ENCODE measurements around the gene C19orf73.

DNA sequence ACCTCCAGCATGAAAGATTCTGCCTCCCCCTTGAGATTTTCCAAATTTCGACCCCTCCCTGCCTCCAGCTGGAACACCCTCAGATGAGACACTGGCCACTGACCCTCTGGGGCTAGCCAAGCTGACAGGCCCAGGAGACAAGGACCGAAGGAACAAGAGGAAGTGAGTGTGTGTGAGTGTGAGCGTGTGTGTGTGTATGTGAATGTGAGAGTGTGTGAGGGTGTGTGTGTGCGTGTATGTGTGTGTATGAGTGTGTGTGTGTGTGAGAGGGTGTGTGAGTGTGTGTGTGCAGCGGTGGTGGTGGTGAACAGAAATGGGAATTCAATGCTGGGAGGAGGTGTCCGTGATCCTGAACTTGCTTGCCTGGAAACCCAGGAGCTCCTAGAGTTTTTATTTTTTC, 22.4 kb upstream of the C19orf73 start:
- TF ChIP-seq, protein P1, sequence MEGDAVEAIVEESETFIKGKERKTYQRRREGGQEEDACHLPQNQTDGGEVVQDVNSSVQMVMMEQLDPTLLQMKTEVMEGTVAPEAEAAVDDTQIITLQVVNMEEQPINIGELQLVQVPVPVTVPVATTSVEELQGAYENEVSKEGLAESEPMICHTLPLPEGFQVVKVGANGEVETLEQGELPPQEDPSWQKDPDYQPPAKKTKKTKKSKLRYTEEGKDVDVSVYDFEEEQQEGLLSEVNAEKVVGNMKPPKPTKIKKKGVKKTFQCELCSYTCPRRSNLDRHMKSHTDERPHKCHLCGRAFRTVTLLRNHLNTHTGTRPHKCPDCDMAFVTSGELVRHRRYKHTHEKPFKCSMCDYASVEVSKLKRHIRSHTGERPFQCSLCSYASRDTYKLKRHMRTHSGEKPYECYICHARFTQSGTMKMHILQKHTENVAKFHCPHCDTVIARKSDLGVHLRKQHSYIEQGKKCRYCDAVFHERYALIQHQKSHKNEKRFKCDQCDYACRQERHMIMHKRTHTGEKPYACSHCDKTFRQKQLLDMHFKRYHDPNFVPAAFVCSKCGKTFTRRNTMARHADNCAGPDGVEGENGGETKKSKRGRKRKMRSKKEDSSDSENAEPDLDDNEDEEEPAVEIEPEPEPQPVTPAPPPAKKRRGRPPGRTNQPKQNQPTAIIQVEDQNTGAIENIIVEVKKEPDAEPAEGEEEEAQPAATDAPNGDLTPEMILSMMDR (IDR thresholded peaks at IDR 0.05) = no peak
- no peak for TF ChIP-seq POLR2A (IDR thresholded peaks at IDR 0.05)

All from esophagus squamous epithelium (tissue), 4 donors.